ENCODE data around the gene HBE1. TPM values are rescaled to one million over a fixed set of nuclear protein-coding genes. Genes with fewer than 3 reads are reported as not detected.
A peak's percentile ranks its signal among the peaks of the same experiment; 100 is the strongest.

HBE1 gene
- total and polyA plus RNA-seq, 9 of the 15 experiments (the other 6 are each of a cell fraction or from before 2014, with no cell fraction given), result 612 to 10,250 (median 2,181) TPM

DNA sequence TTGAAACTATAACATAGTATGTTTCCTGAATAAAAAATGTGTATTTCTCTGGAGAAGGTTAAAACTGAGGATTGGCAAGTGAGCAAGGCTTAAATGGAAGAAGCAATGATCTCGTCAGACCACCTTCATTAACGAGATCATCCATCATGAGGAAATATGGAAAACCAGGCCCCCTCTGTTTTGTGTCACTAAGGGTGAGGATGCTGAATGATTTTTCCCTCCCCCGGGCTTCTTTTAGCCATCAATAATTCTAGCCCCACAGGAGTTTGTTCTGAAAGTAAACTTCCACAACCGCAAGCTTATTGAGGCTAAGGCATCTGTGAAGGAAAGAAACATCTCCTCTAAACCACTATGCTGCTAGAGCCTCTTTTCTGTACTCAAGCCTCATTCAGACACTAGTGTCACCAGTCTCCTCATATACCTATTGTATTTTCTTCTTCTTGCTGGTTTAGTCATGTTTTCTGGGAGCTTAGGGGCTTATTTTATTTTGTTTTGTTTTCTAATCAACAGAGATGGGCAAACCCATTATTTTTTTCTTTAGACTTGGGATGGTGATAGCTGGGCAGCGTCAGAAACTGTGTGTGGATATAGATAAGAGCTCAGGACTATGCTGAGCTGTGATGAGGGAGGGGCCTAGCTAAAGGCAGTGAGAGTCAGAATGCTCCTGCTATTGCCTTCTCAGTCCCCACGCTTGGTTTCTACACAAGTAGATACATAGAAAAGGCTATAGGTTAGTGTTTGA, 5.8 kb upstream of the HBE1 start (continued):
- TF ChIP-seq MAZ (CRISPR knock-in tag; conservative IDR thresholded peaks at IDR 0.05 in 1 of 2, IDR thresholded peaks at IDR 0.05 in 1 of 2), result peak; percentile 26 to 82; a peak in 3 of 4 replicates
- TF ChIP-seq, protein P1, sequence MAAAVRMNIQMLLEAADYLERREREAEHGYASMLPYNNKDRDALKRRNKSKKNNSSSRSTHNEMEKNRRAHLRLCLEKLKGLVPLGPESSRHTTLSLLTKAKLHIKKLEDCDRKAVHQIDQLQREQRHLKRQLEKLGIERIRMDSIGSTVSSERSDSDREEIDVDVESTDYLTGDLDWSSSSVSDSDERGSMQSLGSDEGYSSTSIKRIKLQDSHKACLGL (CRISPR knock-in tag; IDR thresholded peaks at IDR 0.05; ENCODE audit: borderline replicate concordance, poor library complexity, severe bottlenecking), result no peak
- peak; percentile 88 for TF ChIP-seq BRD9 (IDR thresholded peaks at IDR 0.05; ENCODE audit: low read depth, partially characterized antibody)
- TF ChIP-seq IRF2 (CRISPR knock-in tag; IDR thresholded peaks at IDR 0.05), result no peak
- 0 out of 2 replicates have a peak, but pooled peaks have one; percentile 18 for TF ChIP-seq GTF2E2 (tag; IDR thresholded peaks at IDR 0.05)
- TF ChIP-seq, protein P2, sequence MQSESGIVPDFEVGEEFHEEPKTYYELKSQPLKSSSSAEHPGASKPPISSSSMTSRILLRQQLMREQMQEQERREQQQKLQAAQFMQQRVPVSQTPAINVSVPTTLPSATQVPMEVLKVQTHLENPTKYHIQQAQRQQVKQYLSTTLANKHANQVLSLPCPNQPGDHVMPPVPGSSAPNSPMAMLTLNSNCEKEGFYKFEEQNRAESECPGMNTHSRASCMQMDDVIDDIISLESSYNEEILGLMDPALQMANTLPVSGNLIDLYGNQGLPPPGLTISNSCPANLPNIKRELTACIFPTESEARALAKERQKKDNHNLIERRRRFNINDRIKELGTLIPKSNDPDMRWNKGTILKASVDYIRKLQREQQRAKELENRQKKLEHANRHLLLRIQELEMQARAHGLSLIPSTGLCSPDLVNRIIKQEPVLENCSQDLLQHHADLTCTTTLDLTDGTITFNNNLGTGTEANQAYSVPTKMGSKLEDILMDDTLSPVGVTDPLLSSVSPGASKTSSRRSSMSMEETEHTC (IDR thresholded peaks at IDR 0.05), result no peak
- peak in 1 of 2 experiments; percentile 41; a peak in 1 of 4 replicates for TF ChIP-seq TRIM24 (IDR thresholded peaks at IDR 0.05)
- peak; percentile 66; the same call in 1 of the 2 replicates for TF ChIP-seq STAT5A (IDR thresholded peaks at IDR 0.05; ENCODE audit: borderline replicate concordance, low read length)
- TF ChIP-seq ATF2 (CRISPR knock-in tag; IDR thresholded peaks at IDR 0.05), result no peak
- TF ChIP-seq BRCA1 (IDR thresholded peaks at IDR 0.05), result no peak
- no peak for TF ChIP-seq BRCA1 (CRISPR knock-in tag; IDR thresholded peaks at IDR 0.05)
- TF ChIP-seq MCM3 (IDR thresholded peaks at IDR 0.05), result no peak
- no peak for TF ChIP-seq ZNF318 (IDR thresholded peaks at IDR 0.05; ENCODE audit: borderline replicate concordance in 1 of 2, low read depth in 1 of 2)
- TF ChIP-seq FOXA3 (CRISPR knock-in tag; conservative IDR thresholded peaks at IDR 0.05 in 1 of 2, IDR thresholded peaks at IDR 0.05 in 1 of 2), result no peak
- TF ChIP-seq ILK (tag; IDR thresholded peaks at IDR 0.05; ENCODE audit: borderline replicate concordance, low read depth), result no peak
- peak; percentile 98 for TF ChIP-seq DPF2 (IDR thresholded peaks at IDR 0.05)

All from K562 (cell line).